ENCODE data around the gene REG1A.

The REG1A gene

GRCh38 chr2:79125721-79125985 is 5.4 kb downstream of the REG1A start:
- TF ChIP-seq CTCF (conservative IDR thresholded peaks at IDR 0.05; ENCODE audit: low read depth, low read length): no peak
- no peak for DNase-seq (ENCODE audit: low read depth)
- H3K4me3 ChIP-seq (ENCODE audit: low read length): no peak overlapping the region

- no peak for TF ChIP-seq CTCF (conservative IDR thresholded peaks at IDR 0.05; ENCODE audit: low read depth, low read length)
- H3K4me3 ChIP-seq (ENCODE audit: low read length): no peak overlapping the region
- DNase-seq (ENCODE audit: low read depth): no peak
Measured at GRCh38 chr2:79128406-79128805, 8.1 kb downstream of the REG1A start.

DNA sequence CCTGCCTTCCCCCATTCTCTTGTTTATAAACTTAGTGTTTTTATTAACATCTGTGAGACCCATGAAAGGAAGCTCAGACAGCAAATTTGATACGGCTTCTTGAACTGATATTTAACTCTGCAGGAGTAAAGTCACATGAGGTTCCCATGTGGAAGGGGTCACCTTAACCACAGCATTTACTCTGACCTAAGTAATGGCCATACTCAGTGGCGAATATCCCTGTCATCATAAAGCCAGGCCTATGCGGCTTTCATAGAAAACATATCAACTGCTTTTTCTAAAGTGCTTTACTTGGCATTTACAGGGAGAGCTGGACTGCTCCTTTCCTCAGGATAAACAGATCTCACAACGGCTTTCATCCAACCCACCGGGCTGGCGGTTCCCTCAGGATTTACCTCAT is 9.0 kb downstream of the REG1A start:
- no peak for DNase-seq (ENCODE audit: low read depth)
- TF ChIP-seq CTCF (conservative IDR thresholded peaks at IDR 0.05; ENCODE audit: low read depth, low read length): no peak
- no peak overlapping the region for H3K4me3 ChIP-seq (ENCODE audit: low read length)

DNA sequence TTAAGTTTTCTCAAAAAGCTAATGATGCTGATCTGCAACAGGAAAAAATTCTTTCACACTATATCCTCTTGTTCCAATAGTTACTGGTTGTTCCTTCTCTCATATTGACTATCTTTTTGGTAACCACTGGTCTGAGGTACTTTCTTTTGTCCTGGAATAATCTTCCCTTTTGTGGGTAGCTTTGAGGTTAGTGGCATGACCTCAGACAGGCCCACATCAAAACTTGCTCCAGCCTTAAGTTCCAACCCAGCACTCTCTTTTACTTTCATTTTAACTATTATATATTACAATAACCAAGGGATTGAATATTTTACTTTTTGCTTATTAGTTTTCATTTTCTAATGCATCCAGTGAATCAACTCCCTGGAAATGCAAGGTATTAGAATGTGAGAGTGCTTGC is 9.5 kb downstream of the REG1A start:
- H3K4me3 ChIP-seq (ENCODE audit: low read length): no peak overlapping the region
- DNase-seq (ENCODE audit: low read depth): no peak
- no peak for TF ChIP-seq CTCF (conservative IDR thresholded peaks at IDR 0.05; ENCODE audit: low read depth, low read length)

- no peak overlapping the region for H3K4me3 ChIP-seq (ENCODE audit: low read length)
- no peak for DNase-seq (ENCODE audit: low read depth)
- TF ChIP-seq CTCF (conservative IDR thresholded peaks at IDR 0.05; ENCODE audit: low read depth, low read length): no peak
Measured at GRCh38 chr2:79131687-79132086, 11.4 kb downstream of the REG1A start.

DNA sequence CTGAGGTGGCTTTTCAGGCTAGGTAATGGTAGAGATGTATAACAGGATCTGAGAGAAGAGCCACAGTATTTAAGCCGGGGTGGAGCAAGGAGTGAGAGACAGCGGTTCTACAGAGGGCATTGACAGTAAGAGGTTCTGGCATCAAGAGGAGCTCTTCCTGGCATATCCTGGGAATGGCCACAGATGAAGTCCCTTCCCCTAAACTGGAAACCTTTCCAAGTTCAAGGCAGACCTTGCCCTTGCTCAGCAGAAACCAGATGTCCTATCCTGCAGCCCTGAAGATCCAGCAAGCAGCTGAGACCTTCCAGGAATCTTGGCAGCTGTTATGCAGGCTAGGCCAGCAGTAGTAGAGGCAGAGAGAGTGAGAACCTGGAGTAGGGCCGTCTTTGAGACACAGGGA is 18.1 kb downstream of the REG1A start:
- H3K4me3 ChIP-seq (ENCODE audit: low read length): no peak overlapping the region
- no peak for TF ChIP-seq CTCF (conservative IDR thresholded peaks at IDR 0.05; ENCODE audit: low read depth, low read length)
- DNase-seq (ENCODE audit: low read depth): no peak

- TF ChIP-seq CTCF (conservative IDR thresholded peaks at IDR 0.05; ENCODE audit: low read depth, low read length): no peak
- DNase-seq (ENCODE audit: low read depth): no peak
- no peak overlapping the region for H3K4me3 ChIP-seq (ENCODE audit: low read length)
Measured at GRCh38 chr2:79139423-79139822, 19.1 kb downstream of the REG1A start.

All from retinal pigment epithelial cell (primary cell).